HUES6 (cell line): ENCODE measurements around the gene PCDHB12.
"Not testable (repeated sequence)": the region's sequence is repeated elsewhere in the genome, so short reads cannot be mapped to it uniquely, and the experiment has no call there.

ENCODE experiments used
- H3K27ac ChIP-seq: 2 replicates; pipeline ENCODE4 v1.7.0; 2013; ENCODE audit warnings: low read depth, mild to moderate bottlenecking, low read length, inconsistent platforms
- H3K27me3 ChIP-seq: 2 replicates; pipeline ENCODE4 v1.6.1; 2013; ENCODE audit warnings: low read length; ENCODE audit not compliant: control insufficient read depth, insufficient read depth
- H3K36me3 ChIP-seq: 2 replicates; pipeline ENCODE4 v1.6.1; 2013; ENCODE audit warnings: low read length; ENCODE audit not compliant: control insufficient read depth, insufficient read depth
- H3K4me1 ChIP-seq: 2 replicates; pipeline ENCODE4 v1.6.1; 2013; ENCODE audit warnings: low read length; ENCODE audit not compliant: control insufficient read depth, insufficient read depth
- H3K4me3 ChIP-seq: 2 replicates; pipeline ENCODE4 v1.5.1; 2013; ENCODE audit warnings: low read depth, low read length
- H3K9ac ChIP-seq: one replicate; pipeline ENCODE4 v1.6.1; 2013; ENCODE audit warnings: mild to moderate bottlenecking, low read length
- H3K9me3 ChIP-seq: 2 replicates; pipeline ENCODE4 v1.6.1; 2013; ENCODE audit warnings: low read depth, low read length; ENCODE audit not compliant: control insufficient read depth, insufficient read depth

Gene PCDHB12

DNA sequence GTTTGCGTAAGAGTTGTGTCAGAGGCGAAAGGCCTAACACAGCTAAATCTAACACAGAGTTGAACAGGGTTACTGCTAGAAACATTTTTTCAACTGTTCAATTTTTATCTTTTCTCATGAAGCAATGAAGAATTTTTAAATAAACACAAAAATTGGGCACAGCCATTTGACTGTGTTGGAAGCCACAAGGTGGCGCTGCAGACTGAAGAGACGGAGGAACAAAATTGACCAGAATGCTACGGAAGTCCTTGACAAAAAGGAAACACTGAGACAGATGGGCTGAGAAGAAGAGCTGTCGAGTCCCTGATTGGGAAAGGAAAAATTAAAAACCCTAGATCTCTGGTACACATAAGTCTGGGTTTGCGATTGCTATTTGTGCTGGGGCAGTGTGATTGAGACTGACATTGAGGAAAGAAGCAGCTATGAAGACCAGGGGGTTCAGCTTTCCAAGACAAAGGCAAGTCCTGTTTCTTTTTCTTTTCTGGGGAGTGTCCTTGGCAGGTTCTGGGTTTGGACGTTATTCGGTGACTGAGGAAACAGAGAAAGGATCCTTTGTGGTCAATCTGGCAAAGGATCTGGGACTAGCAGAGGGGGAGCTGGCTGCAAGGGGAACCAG, 21.5 kb upstream of the PCDHB12 start, which contains the start of gene PCDHB9:
Gene PCDHB9 (plus strand): TSS at position 265 of the 616 bp plus-strand sequence. CDS start 158 bp downstream, at position 423.
- Histone ChIP-seq H3K27ac (no peak within 1 kb of the TSS), H3K36me3 (no peaks in the 10 kb centered on the region), H3K9me3 (peaks cover 4% of the 10 kb centered on the region; the same call in 1 of the 2 replicates), H3K27me3 (no peaks in the 10 kb centered on the region; the same call in 1 of the 2 replicates), H3K9ac (no peak within 1 kb of the TSS), H3K4me1 (no peaks in the 10 kb centered on the region), H3K4me3 (no peak within 1 kb of the TSS)

DNA sequence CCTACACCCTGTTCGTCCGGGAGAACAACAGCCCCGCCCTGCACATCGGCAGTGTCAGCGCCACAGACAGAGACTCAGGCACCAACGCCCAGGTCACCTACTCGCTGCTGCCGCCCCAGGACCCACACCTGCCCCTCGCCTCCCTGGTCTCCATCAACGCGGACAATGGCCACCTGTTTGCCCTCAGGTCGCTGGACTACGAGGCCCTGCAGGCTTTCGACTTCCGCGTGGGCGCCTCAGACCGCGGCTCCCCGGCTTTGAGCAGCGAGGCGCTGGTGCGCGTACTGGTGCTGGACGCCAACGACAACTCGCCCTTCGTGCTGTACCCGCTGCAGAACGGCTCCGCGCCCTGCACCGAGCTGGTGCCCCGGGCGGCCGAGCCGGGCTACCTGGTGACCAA, 19.8 kb upstream of the PCDHB12 start:
- H3K9ac ChIP-seq, H3K36me3 ChIP-seq, H3K4me3 ChIP-seq, H3K27ac ChIP-seq, H3K27me3 ChIP-seq, H3K9me3 ChIP-seq, H3K4me1 ChIP-seq: not testable (repeated sequence)

DNA sequence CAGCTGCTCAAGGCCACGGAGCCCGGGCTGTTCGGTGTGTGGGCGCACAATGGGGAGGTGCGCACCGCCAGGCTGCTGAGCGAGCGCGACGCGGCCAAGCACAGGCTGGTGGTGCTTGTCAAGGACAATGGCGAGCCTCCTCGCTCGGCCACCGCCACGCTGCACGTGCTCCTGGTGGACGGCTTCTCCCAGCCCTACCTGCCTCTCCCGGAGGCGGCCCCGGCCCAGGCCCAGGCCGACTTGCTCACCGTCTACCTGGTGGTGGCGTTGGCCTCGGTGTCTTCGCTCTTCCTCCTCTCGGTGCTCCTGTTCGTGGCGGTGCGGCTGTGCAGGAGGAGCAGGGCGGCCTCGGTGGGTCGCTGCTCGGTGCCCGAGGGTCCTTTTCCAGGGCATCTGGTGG, 19.4 kb upstream of the PCDHB12 start:
- H3K4me1 ChIP-seq, H3K9me3 ChIP-seq, H3K4me3 ChIP-seq, H3K36me3 ChIP-seq, H3K27me3 ChIP-seq, H3K27ac ChIP-seq, H3K9ac ChIP-seq: not testable (repeated sequence)

DNA sequence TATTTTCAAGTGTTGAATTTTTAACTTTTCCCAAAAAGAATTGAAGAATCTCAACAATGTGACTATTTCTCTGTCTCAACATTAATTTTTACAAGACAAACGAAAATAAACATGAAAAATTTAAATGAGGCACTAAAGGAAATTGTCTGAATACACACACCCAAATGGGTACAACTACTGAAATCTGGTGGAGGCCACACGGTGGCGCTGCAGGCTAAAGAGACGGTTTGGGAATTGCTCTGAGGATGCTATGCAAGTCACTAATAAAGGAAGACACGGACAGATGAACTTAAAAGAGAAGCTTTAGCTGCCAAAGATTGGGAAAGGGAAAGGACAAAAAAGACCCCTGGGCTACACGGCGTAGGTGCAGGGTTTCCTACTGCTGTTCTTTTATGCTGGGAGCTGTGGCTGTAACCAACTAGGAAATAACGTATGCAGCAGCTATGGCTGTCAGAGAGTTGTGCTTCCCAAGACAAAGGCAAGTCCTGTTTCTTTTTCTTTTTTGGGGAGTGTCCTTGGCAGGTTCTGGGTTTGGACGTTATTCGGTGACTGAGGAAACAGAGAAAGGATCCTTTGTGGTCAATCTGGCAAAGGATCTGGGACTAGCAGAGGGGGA, 16.3 kb upstream of the PCDHB12 start, which contains the start of gene PCDHB10:
Gene PCDHB10 (plus strand): TSS at position 244 of the 616 bp plus-strand sequence. CDS start 200 bp downstream, at position 444.
- Histone ChIP-seq H3K27me3 (peaks cover 9% of the 10 kb centered on the region; the same call in 1 of the 2 replicates), H3K4me1 (no peaks in the 10 kb centered on the region), H3K9ac (no peak within 1 kb of the TSS), H3K27ac (no peak within 1 kb of the TSS), H3K4me3 (peak within 1 kb of the TSS; percentile 32; the same call in 1 of the 2 replicates), H3K9me3 (0 out of 2 replicates have a peak, but pooled peaks cover 8% of the 10 kb centered on the region), H3K36me3 (no peaks in the 10 kb centered on the region)

DNA sequence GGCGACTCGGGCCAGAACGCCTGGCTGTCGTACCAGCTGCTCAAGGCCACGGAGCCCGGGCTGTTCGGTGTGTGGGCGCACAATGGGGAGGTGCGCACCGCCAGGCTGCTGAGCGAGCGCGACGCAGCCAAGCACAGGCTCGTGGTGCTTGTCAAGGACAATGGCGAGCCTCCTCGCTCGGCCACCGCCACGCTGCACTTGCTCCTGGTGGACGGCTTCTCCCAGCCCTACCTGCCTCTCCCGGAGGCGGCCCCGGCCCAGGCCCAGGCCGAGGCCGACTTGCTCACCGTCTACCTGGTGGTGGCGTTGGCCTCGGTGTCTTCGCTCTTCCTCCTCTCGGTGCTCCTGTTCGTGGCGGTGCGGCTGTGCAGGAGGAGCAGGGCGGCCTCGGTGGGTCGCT, 14.2 kb upstream of the PCDHB12 start:
- not testable (repeated sequence) for H3K27ac ChIP-seq, H3K27me3 ChIP-seq, H3K4me3 ChIP-seq, H3K9ac ChIP-seq, H3K36me3 ChIP-seq, H3K9me3 ChIP-seq, H3K4me1 ChIP-seq

DNA sequence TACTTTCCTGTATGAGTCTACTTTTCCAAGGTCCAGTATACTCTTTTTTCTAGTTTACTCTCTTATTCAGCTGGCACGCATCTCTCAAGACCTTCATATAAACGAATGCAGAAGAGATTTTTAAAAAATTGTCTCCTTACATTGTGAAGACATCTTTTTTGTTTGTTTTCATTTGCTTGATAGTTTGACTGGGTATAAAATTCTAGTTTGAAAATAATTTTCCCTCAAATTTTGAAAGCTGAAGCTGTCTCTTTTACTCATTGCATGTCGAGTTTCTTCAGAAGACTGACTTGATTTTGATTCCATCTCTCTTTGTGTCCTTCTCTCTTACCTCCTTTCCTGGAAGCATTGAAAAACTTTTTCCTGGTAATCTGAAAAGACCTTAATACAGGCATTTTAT, 12.2 kb upstream of the PCDHB12 start:
- Histone ChIP-seq H3K4me1 (no peaks in the 10 kb centered on the region), H3K9ac (no peak overlapping the region), H3K27ac (no peak overlapping the region), H3K27me3 (peaks cover 9% of the 10 kb centered on the region; the same call in 1 of the 2 replicates), H3K4me3 (no peak overlapping the region), H3K9me3 (0 out of 2 replicates have a peak, but pooled peaks cover 13% of the 10 kb centered on the region), H3K36me3 (no peaks in the 10 kb centered on the region)

DNA sequence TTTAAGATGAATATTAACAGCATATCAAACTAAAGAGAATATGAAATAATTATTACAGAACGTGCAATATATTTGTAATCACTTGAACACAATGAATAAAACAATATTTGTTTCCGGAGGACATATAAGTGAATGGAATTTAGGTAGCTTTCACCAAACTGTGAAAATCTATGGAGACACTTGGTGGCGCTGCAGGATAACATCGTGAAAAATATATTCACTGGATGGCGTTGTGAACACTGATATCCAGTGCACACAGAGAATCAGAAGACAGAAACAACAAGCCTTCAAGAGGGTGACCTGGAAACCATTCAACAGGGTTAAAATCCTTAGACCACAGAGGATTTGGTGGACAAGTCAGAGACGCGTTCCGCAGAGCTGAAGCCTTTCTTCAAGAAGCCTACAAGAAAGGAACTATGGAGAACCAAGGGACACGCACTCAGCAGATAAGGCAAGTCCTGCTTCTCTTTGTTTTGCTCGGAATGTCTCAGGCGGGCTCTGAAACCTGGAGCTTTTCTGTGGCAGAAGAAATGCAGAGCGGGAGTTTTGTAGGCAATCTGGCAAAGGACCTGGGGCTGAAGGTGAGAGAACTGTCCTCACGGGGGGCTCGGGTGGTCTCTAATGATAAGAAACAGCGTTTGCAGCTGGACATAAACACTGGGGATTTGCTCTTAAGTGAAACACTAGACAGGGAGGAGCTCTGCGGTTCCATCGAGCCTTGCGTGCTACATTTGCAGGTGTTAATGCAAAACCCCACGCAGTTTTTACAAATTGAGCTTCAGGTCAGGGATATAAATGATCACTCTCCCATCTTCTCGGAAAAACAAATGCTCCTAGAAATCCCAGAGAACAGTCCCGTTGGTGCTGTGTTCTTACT, 8.9 kb upstream of the PCDHB12 start, which contains the start of gene PCDHB11:
Gene PCDHB11 (plus strand): TSS at position 269 of the 877 bp plus-strand sequence. CDS start 148 bp downstream, at position 417.
- Histone ChIP-seq H3K4me1 (no peaks in the 10 kb centered on the region), H3K9me3 (0 out of 2 replicates have a peak, but pooled peaks cover 13% of the 10 kb centered on the region), H3K27me3 (peaks cover 3% of the 10 kb centered on the region; the same call in 1 of the 2 replicates), H3K27ac (no peak within 1 kb of the TSS), H3K9ac (no peak within 1 kb of the TSS), H3K36me3 (no peaks in the 10 kb centered on the region), H3K4me3 (no peak within 1 kb of the TSS)

DNA sequence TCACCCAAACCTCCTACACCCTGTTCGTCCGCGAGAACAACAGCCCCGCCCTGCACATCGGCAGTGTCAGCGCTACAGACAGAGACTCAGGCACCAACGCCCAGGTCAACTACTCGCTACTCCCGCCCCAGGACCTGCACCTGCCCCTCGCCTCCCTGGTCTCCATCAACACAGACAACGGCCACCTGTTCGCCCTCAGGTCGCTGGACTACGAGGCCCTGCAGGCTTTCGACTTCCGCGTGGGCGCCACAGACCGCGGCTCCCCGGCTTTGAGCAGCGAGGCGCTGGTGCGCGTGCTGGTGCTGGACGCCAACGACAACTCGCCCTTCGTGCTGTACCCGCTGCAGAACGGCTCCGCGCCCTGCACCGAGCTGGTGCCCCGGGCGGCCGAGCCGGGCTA, 7.4 kb upstream of the PCDHB12 start:
- not testable (repeated sequence) for H3K9me3 ChIP-seq, H3K27ac ChIP-seq, H3K4me3 ChIP-seq, H3K27me3 ChIP-seq, H3K4me1 ChIP-seq, H3K36me3 ChIP-seq, H3K9ac ChIP-seq

DNA sequence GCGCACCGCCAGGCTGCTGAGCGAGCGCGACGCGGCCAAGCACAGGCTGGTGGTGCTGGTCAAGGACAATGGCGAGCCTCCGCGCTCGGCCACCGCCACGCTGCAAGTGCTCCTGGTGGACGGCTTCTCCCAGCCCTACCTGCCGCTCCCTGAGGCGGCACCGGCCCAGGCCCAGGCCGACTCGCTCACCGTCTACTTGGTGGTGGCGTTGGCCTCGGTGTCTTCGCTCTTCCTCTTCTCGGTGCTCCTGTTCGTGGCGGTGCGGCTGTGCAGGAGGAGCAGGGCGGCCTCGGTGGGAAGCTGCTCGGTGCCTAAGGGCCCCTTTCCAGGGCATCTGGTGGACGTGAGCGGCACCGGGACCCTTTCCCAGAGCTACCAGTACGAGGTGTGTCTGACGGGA, 6.9 kb upstream of the PCDHB12 start:
- H3K27ac ChIP-seq, H3K4me3 ChIP-seq, H3K9ac ChIP-seq, H3K4me1 ChIP-seq, H3K27me3 ChIP-seq, H3K9me3 ChIP-seq, H3K36me3 ChIP-seq: not testable (repeated sequence)

DNA sequence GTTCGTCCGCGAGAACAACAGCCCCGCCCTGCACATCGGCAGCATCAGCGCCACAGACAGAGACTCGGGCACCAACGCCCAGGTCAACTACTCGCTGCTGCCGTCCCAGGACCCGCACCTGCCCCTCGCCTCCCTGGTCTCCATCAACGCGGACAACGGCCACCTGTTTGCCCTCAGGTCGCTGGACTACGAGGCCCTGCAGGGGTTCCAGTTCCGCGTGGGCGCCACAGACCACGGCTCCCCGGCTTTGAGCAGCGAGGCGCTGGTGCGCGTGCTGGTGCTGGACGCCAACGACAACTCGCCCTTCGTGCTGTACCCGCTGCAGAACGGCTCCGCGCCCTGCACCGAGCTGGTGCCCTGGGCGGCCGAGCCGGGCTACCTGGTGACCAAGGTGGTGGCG, 1.8 kb downstream of the PCDHB12 start:
- not testable (repeated sequence) for H3K27ac ChIP-seq, H3K27me3 ChIP-seq, H3K9ac ChIP-seq, H3K4me1 ChIP-seq, H3K4me3 ChIP-seq, H3K36me3 ChIP-seq, H3K9me3 ChIP-seq

DNA sequence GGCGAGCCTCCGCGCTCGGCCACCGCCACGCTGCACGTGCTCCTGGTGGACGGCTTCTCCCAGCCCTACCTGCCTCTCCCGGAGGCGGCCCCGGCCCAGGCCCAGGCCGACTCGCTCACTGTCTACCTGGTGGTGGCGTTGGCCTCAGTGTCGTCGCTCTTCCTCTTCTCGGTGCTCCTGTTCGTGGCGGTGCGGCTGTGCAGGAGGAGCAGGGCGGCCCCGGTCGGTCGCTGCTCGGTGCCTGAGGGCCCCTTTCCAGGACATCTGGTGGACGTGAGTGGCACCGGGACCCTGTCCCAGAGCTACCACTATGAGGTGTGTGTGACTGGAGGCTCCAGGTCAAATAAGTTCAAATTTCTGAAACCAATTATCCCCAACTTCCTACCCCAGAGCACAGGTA, 2.3 kb downstream of the PCDHB12 start:
- H3K4me3 ChIP-seq, H3K4me1 ChIP-seq, H3K27me3 ChIP-seq, H3K9me3 ChIP-seq, H3K36me3 ChIP-seq, H3K9ac ChIP-seq, H3K27ac ChIP-seq: not testable (repeated sequence)
